ENCODE results near the gene NPPB. TPM values are rescaled to one million over a fixed set of nuclear protein-coding genes. Genes with fewer than 3 reads are reported as not detected.

NPPB gene
- polyA plus RNA-seq, 1 donor (not counting 4 experiments of a cell fraction or from before 2014, with no cell fraction given): not detected

GRCh38 chr1:11878891-11879190 lies 20.1 kb upstream of the NPPB start:
- no peak overlapping the region for H3K27ac ChIP-seq (ENCODE audit: control insufficient read depth, insufficient read depth, low read length)
- H3K9me1 ChIP-seq (ENCODE audit: control insufficient read depth, extremely low read depth, insufficient read depth, low read length): no peaks in the 10 kb centered on the region
- H2AFZ ChIP-seq (ENCODE audit: control insufficient read depth, low read length): no peak overlapping the region
- DNase-seq (ENCODE audit: low read depth, low spot score) (no peak), FAIRE-seq (no peak)
- H3K9me3 ChIP-seq (ENCODE audit: control insufficient read depth, low read depth, low read length): no peaks in the 10 kb centered on the region
- no peak overlapping the region for H3K4me3 ChIP-seq (ENCODE audit: control insufficient read depth in 2 of 3, extremely low read depth in 1 of 3, insufficient read depth in 2 of 3, low read depth in 1 of 3, low read length in 3 of 3)
- no peaks in the 10 kb centered on the region for H3K36me3 ChIP-seq (ENCODE audit: control insufficient read depth in 2 of 2, extremely low read depth in 1 of 2, insufficient read depth in 2 of 2, low read length in 2 of 2)
- no peaks in the 10 kb centered on the region for H4K20me1 ChIP-seq (ENCODE audit: control insufficient read depth, extremely low read depth, insufficient read depth, low read length)
- H3K4me2 ChIP-seq (ENCODE audit: control insufficient read depth, extremely low read depth, insufficient read depth, low read depth, low read length): no peak overlapping the region
- H3K4me1 ChIP-seq (ENCODE audit: control insufficient read depth, extremely low read depth, insufficient read depth, low read length): no peaks in the 10 kb centered on the region
- peaks cover 13% of the 10 kb centered on the region for H3K27me3 ChIP-seq (ENCODE audit: control insufficient read depth, extremely low read depth, insufficient read depth, low read length)
- dilution Hi-C loops (cut with MboI; ENCODE audit: extremely low pct_ligation_motif_present, low sequenced_read_pairs): no loop called here
- no peak for TF ChIP-seq CTCF (optimal IDR thresholded peaks at IDR 0.05 in 1 of 3, IDR thresholded peaks at IDR 0.05 in 1 of 3, conservative IDR thresholded peaks at IDR 0.05 in 1 of 3; ENCODE audit: extremely low read depth in 1 of 3, insufficient read depth in 2 of 3, low read length in 3 of 3)
- TF ChIP-seq EZH2 (IDR thresholded peaks at IDR 0.05; ENCODE audit: low read length): no peak
- H3K79me2 ChIP-seq (ENCODE audit: control insufficient read depth, insufficient read depth, low read length): no peaks in the 10 kb centered on the region
- H3K9ac ChIP-seq (ENCODE audit: control insufficient read depth, extremely low read depth, insufficient read depth, low read length): no peak overlapping the region

GRCh38 chr1:11878081-11878890 lies 19.5 kb upstream of the NPPB start:
- no peak overlapping the region for H3K27ac ChIP-seq (ENCODE audit: control insufficient read depth, insufficient read depth, low read length)
- H3K9me1 ChIP-seq (ENCODE audit: control insufficient read depth, extremely low read depth, insufficient read depth, low read length): no peaks in the 10 kb centered on the region
- no peaks in the 10 kb centered on the region for H3K79me2 ChIP-seq (ENCODE audit: control insufficient read depth, insufficient read depth, low read length)
- H2AFZ ChIP-seq (ENCODE audit: control insufficient read depth, low read length): no peak overlapping the region
- dilution Hi-C loops (cut with MboI; ENCODE audit: extremely low pct_ligation_motif_present, low sequenced_read_pairs): no loop called here
- peaks cover 13% of the 10 kb centered on the region for H3K27me3 ChIP-seq (ENCODE audit: control insufficient read depth, extremely low read depth, insufficient read depth, low read length)
- no peak for FAIRE-seq
- no peak overlapping the region for H3K9ac ChIP-seq (ENCODE audit: control insufficient read depth, extremely low read depth, insufficient read depth, low read length)
- no peaks in the 10 kb centered on the region for H3K9me3 ChIP-seq (ENCODE audit: control insufficient read depth, low read depth, low read length)
- no peak for TF ChIP-seq EZH2 (IDR thresholded peaks at IDR 0.05; ENCODE audit: low read length)
- TF ChIP-seq CTCF (optimal IDR thresholded peaks at IDR 0.05 in 1 of 3, IDR thresholded peaks at IDR 0.05 in 1 of 3, conservative IDR thresholded peaks at IDR 0.05 in 1 of 3; ENCODE audit: extremely low read depth in 1 of 3, insufficient read depth in 2 of 3, low read length in 3 of 3): no peak
- H4K20me1 ChIP-seq (ENCODE audit: control insufficient read depth, extremely low read depth, insufficient read depth, low read length): no peaks in the 10 kb centered on the region
- no peak overlapping the region for H3K4me2 ChIP-seq (ENCODE audit: control insufficient read depth, extremely low read depth, insufficient read depth, low read depth, low read length)
- H3K4me3 ChIP-seq (ENCODE audit: control insufficient read depth in 2 of 3, extremely low read depth in 1 of 3, insufficient read depth in 2 of 3, low read depth in 1 of 3, low read length in 3 of 3): no peak overlapping the region
- H3K4me1 ChIP-seq (ENCODE audit: control insufficient read depth, extremely low read depth, insufficient read depth, low read length): no peaks in the 10 kb centered on the region
- H3K36me3 ChIP-seq (ENCODE audit: control insufficient read depth in 2 of 2, extremely low read depth in 1 of 2, insufficient read depth in 2 of 2, low read length in 2 of 2): no peaks in the 10 kb centered on the region
- DNase-seq (ENCODE audit: low read depth, low spot score): no peak

All from keratinocyte (primary cell).